GM10266 (cell line): ENCODE data around the gene PKNOX2.

Source experiments
- DNase-seq: peaks from one replicate; pipeline ENCODE4 v3.0.0; 2012; ENCODE audit errors: extremely low spot score
- CTCF ChIP-seq: IDR thresholded peaks from 2 replicates; pipeline ENCODE4 v1.5.1; 2012; ENCODE audit warnings: mild to moderate bottlenecking, low read depth; ENCODE audit not compliant: control insufficient read depth, insufficient read depth; ENCODE audit errors: missing control alignments

The PKNOX2 gene

DNA sequence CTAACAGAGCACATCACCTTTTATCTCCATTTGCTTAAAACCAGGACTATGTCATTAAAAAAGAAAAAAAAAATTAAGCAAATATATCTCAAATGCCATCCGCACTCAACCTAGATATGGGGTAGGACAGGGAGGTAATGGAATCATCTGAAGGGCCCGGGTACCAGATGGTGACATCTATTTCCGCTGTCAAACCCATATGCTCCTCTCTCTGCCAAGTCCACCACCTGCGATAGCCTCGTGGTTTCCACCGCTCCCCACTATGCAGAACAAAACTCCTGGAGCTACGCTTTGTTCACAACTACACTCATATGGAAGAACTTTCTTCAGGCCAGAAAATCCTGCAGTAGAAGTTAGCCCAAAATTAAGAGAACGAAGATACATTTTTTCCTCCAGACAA is 300.1 kb downstream of the PKNOX2 start:
- TF ChIP-seq CTCF = no peak
- no peak for DNase-seq

GRCh38 chr11:125465255-125465654 is 300.7 kb downstream of the PKNOX2 start:
- no peak for TF ChIP-seq CTCF
- DNase-seq = no peak

DNA sequence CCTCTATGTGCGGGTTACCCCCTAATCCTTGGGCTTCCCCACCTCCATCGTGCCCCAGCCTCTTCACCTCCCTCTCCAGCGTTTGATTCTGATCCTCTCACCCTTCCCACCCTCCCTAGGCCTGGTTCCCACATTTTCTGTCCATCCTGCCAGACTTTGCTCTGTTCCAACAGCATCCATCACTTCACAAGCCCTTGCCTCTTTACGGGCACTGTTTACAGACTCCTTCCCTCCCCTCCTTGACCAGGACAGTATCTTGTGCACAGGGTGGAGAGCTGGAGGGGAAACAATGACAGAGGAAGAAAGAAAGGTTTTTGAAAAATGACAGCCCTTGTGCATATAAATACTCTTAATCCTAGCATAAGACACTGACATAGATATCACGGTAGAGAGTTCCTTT is 301.1 kb downstream of the PKNOX2 start:
- TF ChIP-seq CTCF = no peak
- DNase-seq = no peak

- DNase-seq = no peak
Measured at GRCh38 chr11:125468025-125468424, 303.5 kb downstream of the PKNOX2 start.

DNA sequence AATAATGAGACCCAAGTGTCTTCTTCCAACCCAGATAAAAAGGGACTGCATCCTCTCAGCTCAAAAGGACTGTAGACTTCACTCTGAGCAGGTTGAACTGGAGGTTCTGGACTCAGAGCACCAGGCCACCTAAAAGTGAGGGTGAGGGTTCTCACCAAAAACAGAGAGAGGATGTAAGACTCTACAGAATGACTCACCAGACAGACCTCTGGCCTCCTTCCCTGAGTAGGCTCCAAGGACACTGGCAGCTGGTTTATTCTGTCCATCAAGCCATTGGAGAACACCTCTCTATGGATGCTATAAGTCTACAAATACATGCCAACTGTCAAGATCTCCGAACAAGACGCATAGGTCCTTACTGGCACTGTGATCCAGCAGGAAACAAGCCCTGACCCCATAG is 304.3 kb downstream of the PKNOX2 start:
- TF ChIP-seq CTCF = no peak
- DNase-seq = no peak

More at GRCh38 chr11:125468025-125468424, 303.5 kb downstream of the PKNOX2 start:
- TF ChIP-seq CTCF = no peak

- no peak for TF ChIP-seq CTCF
- DNase-seq = no peak
Measured at GRCh38 chr11:125470355-125470754, 305.8 kb downstream of the PKNOX2 start.

DNA sequence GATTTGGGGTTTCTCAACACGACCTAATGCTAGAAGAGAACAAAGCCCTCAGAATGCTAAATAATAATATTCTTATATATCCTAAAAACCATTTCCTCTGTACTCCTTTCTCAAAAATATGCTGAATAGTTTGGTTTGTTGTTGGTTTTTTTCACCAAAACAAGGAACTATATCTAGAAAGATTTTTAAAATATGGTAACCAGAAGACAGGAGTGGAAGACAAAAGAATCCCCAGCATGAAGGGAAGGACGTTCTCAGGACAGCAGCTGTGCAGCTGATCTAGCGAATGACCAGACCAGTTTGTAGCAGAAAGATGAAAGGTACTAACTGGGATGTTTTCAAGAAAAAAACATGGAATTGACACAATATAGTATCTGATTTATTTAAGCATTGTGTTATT is 312.2 kb downstream of the PKNOX2 start:
- TF ChIP-seq CTCF = no peak
- no peak for DNase-seq
